Astrocyte of the spinal cord (primary cell): Measurements from ENCODE around the gene HIVEP3.

Source experiments
- DNase-seq: peaks from one replicate; pipeline ENCODE4 v3.0.0; 2011; ENCODE audit warnings: low read depth, low spot score
- H3K4me3 ChIP-seq: 2 replicates; pipeline ENCODE4 v1.5.1; 2011; ENCODE audit warnings: low read depth, mild to moderate bottlenecking, low read length, moderate library complexity
- CTCF ChIP-seq: IDR thresholded peaks from 2 replicates; pipeline ENCODE4 v1.5.1; 2012; ENCODE audit warnings: low read depth, mild to moderate bottlenecking, low read length, inconsistent platforms
- in situ Hi-C: cut with HindIII; loops from 2 replicates; pipeline ENCODE4 v1.10.0; 2017; ENCODE audit warnings: low sequenced_read_pairs

Gene HIVEP3

GRCh38 chr1:41471658-41472057 lies 447.1 kb downstream of the HIVEP3 start:
- no peak for DNase-seq
- H3K4me3 ChIP-seq, result no peak overlapping the region
- no peak for TF ChIP-seq CTCF
- in situ Hi-C loops, result no loop called here

GRCh38 chr1:41469706-41470105 lies 449.0 kb downstream of the HIVEP3 start:
- TF ChIP-seq CTCF, result no peak
- DNase-seq, result no peak
- in situ Hi-C loops, result no loop called here
- H3K4me3 ChIP-seq, result no peak overlapping the region

- in situ Hi-C loops, result no loop called here
- no peak overlapping the region for H3K4me3 ChIP-seq
- DNase-seq, result no peak
- TF ChIP-seq CTCF, result no peak
Measured at GRCh38 chr1:41468122-41468762, 450.5 kb downstream of the HIVEP3 start.

GRCh38 chr1:41467673-41468072 lies 451.0 kb downstream of the HIVEP3 start:
- no peak for DNase-seq
- in situ Hi-C loops, result no loop called here
- H3K4me3 ChIP-seq, result no peak overlapping the region
- TF ChIP-seq CTCF, result no peak

- in situ Hi-C loops, result no loop called here
- no peak overlapping the region for H3K4me3 ChIP-seq
- DNase-seq, result no peak
- no peak for TF ChIP-seq CTCF
Measured at GRCh38 chr1:41466146-41466545, 452.6 kb downstream of the HIVEP3 start.

GRCh38 chr1:41465741-41466140 lies 453.0 kb downstream of the HIVEP3 start:
- DNase-seq, result no peak
- no peak overlapping the region for H3K4me3 ChIP-seq
- in situ Hi-C loops, result no loop called here
- TF ChIP-seq CTCF, result no peak
